ENCODE results near the gene S100A3. TPM values are rescaled to one million over a fixed set of nuclear protein-coding genes. Genes with fewer than 3 reads are reported as not detected.
A peak's percentile ranks its signal among the peaks of the same experiment; 100 is the strongest.
"Not testable (repeated sequence)": the region's sequence is repeated elsewhere in the genome, so short reads cannot be mapped to it uniquely, and the experiment has no call there.

S100A3 gene
- polyA plus RNA-seq, 6 donors from 2014 or later = not detected

GRCh38 chr1:153534226-153534924 lies 14.7 kb downstream of the S100A3 start:
- DNase-seq (no peak), ATAC-seq (ENCODE audit: low read depth in 2 of 2) (no peak)
- H3K4me3 Mint-ChIP-seq = peak overlapping the region; percentile 29 to 96 (median 92)
- peaks cover 0 to 7% of the 10 kb centered on the region in 2 donors for H3K36me3 Mint-ChIP-seq
- H3K4me1 Mint-ChIP-seq = peaks cover 35 to 46% (median 44%) of the 10 kb centered on the region in 3 donors
- H3K27me3 Mint-ChIP-seq = no peaks in the 10 kb centered on the region
- H3K9me3 Mint-ChIP-seq = no peaks in the 10 kb centered on the region
- H3K27ac Mint-ChIP-seq = peak overlapping the region in 5 of 6 donors; percentile 33 to 93 (median 49)

GRCh38 chr1:153533689-153534201 lies 15.3 kb downstream of the S100A3 start:
- Mint-ChIP-seq H3K4me1 (peaks cover 35 to 45% (median 44%) of the 10 kb centered on the region in 3 donors), H3K36me3 (peaks cover 0 to 7% of the 10 kb centered on the region in 2 donors), H3K9me3 (no peaks in the 10 kb centered on the region), H3K4me3 (peak overlapping the region in 3 of 8 donors; percentile 29 to 94 (median 64)), H3K27me3 (no peaks in the 10 kb centered on the region), H3K27ac (peak overlapping the region in 3 of 6 donors; percentile 17 to 71 (median 51))
- ATAC-seq (ENCODE audit: low read depth in 2 of 2) = no peak
- no peak for DNase-seq

- no peaks in the 10 kb centered on the region for H3K27me3 Mint-ChIP-seq
- DNase-seq = no peak
- H3K4me1 Mint-ChIP-seq = peaks cover 35 to 45% (median 44%) of the 10 kb centered on the region in 3 donors
- H3K4me3 Mint-ChIP-seq = peak overlapping the region in 7 of 8 donors; percentile 15 to 94 (median 64)
- no peaks in the 10 kb centered on the region for H3K9me3 Mint-ChIP-seq
- ATAC-seq (ENCODE audit: low read depth in 2 of 2) = peak; percentile 29 to 40
- H3K27ac Mint-ChIP-seq = peak overlapping the region in 4 of 6 donors; percentile 49 to 83 (median 56)
- H3K36me3 Mint-ChIP-seq = peaks cover 0 to 7% of the 10 kb centered on the region in 2 donors
Measured at GRCh38 chr1:153532769-153533599, 16.1 kb downstream of the S100A3 start.

GRCh38 chr1:153532181-153532580 lies 16.9 kb downstream of the S100A3 start:
- Mint-ChIP-seq H3K27ac (peak overlapping the region in 2 of 6 donors; percentile 8 to 54), H3K27me3 (peaks cover 0 to under 1% (median 0%) of the 10 kb centered on the region in 3 donors), H3K36me3 (peaks cover 0 to 7% of the 10 kb centered on the region in 2 donors), H3K4me3 (peak overlapping the region in 1 of 8 donors; percentile 50), H3K4me1 (peaks cover 35 to 45% (median 44%) of the 10 kb centered on the region in 3 donors), H3K9me3 (no peaks in the 10 kb centered on the region)
- ATAC-seq (ENCODE audit: low read depth in 2 of 2) = no peak
- no peak for DNase-seq

- Mint-ChIP-seq H3K27ac (no peak overlapping the region), H3K4me3 (peak overlapping the region in 1 of 8 donors; percentile 59), H3K4me1 (peaks cover 32 to 41% (median 40%) of the 10 kb centered on the region in 3 donors), H3K36me3 (peaks cover 0 to 7% of the 10 kb centered on the region in 2 donors), H3K9me3 (no peaks in the 10 kb centered on the region), H3K27me3 (peaks cover 0 to 3% (median 2%) of the 10 kb centered on the region in 3 donors)
- DNase-seq (no peak), ATAC-seq (ENCODE audit: low read depth in 2 of 2) (no peak)
Measured at GRCh38 chr1:153531638-153532037, 17.4 kb downstream of the S100A3 start.

DNA sequence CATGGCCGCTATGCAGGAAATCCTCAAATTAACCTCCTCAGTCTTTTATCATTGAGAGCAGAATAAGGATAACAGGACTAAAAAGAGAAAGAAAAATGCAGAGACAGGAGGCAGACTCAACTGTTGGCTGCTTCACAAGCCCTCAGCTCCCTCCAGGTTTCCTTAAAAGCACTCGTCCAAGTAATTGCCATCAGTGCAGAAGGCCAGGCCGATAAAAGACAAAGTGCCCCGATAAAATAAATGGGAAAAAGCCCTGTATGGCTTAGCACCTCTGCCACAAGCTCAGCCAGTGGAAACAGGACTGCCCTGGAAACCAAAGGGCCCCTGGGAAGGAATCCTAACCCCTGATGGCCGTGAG lies 21.4 kb downstream of the S100A3 start:
- Mint-ChIP-seq H3K36me3 (no peaks in the 10 kb centered on the region), H3K4me3 (no peak overlapping the region), H3K27me3 (peaks cover 0 to 4% (median 3%) of the 10 kb centered on the region in 3 donors), H3K9me3 (no peaks in the 10 kb centered on the region), H3K4me1 (peaks cover 4 to 6% (median 6%) of the 10 kb centered on the region in 3 donors), H3K27ac (no peak overlapping the region)
- DNase-seq (no peak), ATAC-seq (ENCODE audit: low read depth in 2 of 2) (no peak)

- no peak for DNase-seq
- H3K9me3 Mint-ChIP-seq = no peaks in the 10 kb centered on the region
- no peak overlapping the region for H3K4me3 Mint-ChIP-seq
- no peaks in the 10 kb centered on the region for H3K36me3 Mint-ChIP-seq
- peaks cover 0 to 4% (median 3%) of the 10 kb centered on the region in 3 donors for H3K27me3 Mint-ChIP-seq
- ATAC-seq (ENCODE audit: low read depth in 2 of 2) = no peak
- H3K27ac Mint-ChIP-seq = no peak overlapping the region
- peaks cover under 1 to 2% (median under 1%) of the 10 kb centered on the region in 3 donors for H3K4me1 Mint-ChIP-seq
Measured at GRCh38 chr1:153527023-153527682, 21.9 kb downstream of the S100A3 start.

- H3K36me3 Mint-ChIP-seq = no peaks in the 10 kb centered on the region
- H3K27me3 Mint-ChIP-seq = peaks cover 0 to 4% (median 4%) of the 10 kb centered on the region in 3 donors
- H3K4me1 Mint-ChIP-seq = no peaks in the 10 kb centered on the region
- ATAC-seq (ENCODE audit: low read depth in 2 of 2) = no peak
- DNase-seq = no peak
- no peaks in the 10 kb centered on the region for H3K9me3 Mint-ChIP-seq
- no peak overlapping the region for H3K4me3 Mint-ChIP-seq
- H3K27ac Mint-ChIP-seq = peak overlapping the region in 1 of 6 donors; percentile 47
Measured at GRCh38 chr1:153526132-153526543, 22.9 kb downstream of the S100A3 start.

DNA sequence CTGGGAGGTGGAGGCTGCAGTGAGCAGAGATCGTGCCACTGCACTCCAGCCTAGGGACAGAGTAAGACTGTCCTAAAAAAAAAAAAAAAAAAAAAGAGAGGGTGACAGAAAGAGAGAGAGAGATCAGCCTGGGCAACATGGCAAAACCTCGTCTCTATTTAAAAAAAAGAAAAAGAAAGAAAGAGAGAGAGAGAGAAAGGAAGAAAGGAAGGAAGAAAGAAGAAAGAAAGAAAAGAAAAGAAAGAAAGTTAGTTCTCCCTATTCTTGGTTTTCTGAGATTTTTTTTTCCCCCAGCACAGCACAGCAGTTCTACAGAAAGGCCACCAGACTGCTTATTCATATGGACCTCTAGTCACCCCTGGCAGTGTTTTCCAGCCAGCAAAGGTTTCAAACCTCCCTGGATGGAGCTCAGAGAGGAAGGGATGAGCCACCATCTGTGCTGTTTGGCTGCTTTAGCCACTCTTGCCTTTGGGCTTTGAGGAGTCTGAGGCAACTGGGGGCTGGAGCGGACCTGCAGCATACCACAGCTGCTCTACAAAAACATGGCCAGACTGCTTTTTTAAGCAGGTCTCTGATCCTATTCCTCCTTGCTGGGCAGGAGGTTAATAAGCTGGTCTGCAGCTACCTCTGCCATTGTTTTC lies 23.9 kb downstream of the S100A3 start:
- Mint-ChIP-seq H3K4me1 (no peaks in the 10 kb centered on the region), H3K36me3 (no peaks in the 10 kb centered on the region), H3K27me3 (peaks cover 0 to 6% (median 4%) of the 10 kb centered on the region in 3 donors), H3K9me3 (no peaks in the 10 kb centered on the region), H3K4me3 (no peak overlapping the region), H3K27ac (no peak overlapping the region)
- no peak for ATAC-seq (ENCODE audit: low read depth in 2 of 2)
- DNase-seq = no peak

- not testable (repeated sequence) for H3K27ac Mint-ChIP-seq; ATAC-seq (ENCODE audit: low read depth in 2 of 2); H3K27me3 Mint-ChIP-seq; H3K36me3 Mint-ChIP-seq; DNase-seq; H3K4me1 Mint-ChIP-seq; H3K4me3 Mint-ChIP-seq; H3K9me3 Mint-ChIP-seq
Measured at GRCh38 chr1:153522353-153523048, 26.6 kb downstream of the S100A3 start.

- DNase-seq; H3K4me3 Mint-ChIP-seq; H3K27me3 Mint-ChIP-seq; H3K36me3 Mint-ChIP-seq; H3K9me3 Mint-ChIP-seq; H3K4me1 Mint-ChIP-seq; H3K27ac Mint-ChIP-seq; ATAC-seq (ENCODE audit: low read depth in 2 of 2): not testable (repeated sequence)
Measured at GRCh38 chr1:153521808-153522207, 27.2 kb downstream of the S100A3 start.

- Mint-ChIP-seq H3K9me3 (no peaks in the 10 kb centered on the region), H3K27ac (no peak overlapping the region), H3K4me3 (no peak overlapping the region), H3K27me3 (peaks cover 0 to 3% (median 0%) of the 10 kb centered on the region in 3 donors), H3K4me1 (peaks cover 0 to 5% (median 4%) of the 10 kb centered on the region in 3 donors), H3K36me3 (no peaks in the 10 kb centered on the region)
- no peak for DNase-seq
- ATAC-seq (ENCODE audit: low read depth in 2 of 2) = no peak
Measured at GRCh38 chr1:153520818-153521476, 28.1 kb downstream of the S100A3 start.

Data from naive B cell (primary cell).